WTC11 (cell line): ENCODE measurements around the gene KAZALD1.

ENCODE experiments used
- TF ChIP-seq, protein P1 (sequence below): sonication (generic); formaldehyde crosslinking; IDR thresholded peaks from 2 replicates; pipeline ENCODE4 v1.8.0; 2023; ENCODE audit warnings: missing genetic modification reagents, mild to moderate bottlenecking, borderline replicate concordance
- TF ChIP-seq, protein P2 (sequence below): sonication (generic); formaldehyde crosslinking; IDR thresholded peaks from 2 replicates; pipeline ENCODE4 v1.8.1; 2023; ENCODE audit warnings: mild to moderate bottlenecking, moderate library complexity, missing genetic modification reagents
- TF ChIP-seq, protein P3 (sequence below): fragments of 200-600 bp; IDR thresholded peaks from 2 replicates; pipeline ENCODE4 v1.8.0; 2022; ENCODE audit warnings: antibody characterized with exemption

DNA sequence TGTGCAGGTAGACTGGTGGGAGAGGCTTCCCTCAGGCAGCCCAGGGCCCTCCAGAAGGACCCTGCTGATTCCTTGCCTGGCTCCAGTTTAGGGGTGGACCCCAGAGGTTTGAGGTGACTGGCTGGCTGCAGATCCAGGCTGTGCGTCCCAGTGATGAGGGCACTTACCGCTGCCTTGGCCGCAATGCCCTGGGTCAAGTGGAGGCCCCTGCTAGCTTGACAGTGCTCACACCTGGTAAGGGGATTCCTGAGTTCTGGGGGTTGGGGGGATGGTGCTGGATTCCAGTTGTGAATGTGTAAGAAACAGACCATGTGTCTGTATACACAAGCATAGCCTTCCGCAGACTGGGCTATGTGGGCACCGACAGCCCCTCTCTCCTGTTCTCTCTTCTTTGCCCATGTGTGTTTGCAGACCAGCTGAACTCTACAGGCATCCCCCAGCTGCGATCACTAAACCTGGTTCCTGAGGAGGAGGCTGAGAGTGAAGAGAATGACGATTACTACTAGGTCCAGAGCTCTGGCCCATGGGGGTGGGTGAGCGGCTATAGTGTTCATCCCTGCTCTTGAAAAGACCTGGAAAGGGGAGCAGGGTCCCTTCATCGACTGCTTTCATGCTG is 2.7 kb downstream of the KAZALD1 start:
- TF ChIP-seq, protein P1, sequence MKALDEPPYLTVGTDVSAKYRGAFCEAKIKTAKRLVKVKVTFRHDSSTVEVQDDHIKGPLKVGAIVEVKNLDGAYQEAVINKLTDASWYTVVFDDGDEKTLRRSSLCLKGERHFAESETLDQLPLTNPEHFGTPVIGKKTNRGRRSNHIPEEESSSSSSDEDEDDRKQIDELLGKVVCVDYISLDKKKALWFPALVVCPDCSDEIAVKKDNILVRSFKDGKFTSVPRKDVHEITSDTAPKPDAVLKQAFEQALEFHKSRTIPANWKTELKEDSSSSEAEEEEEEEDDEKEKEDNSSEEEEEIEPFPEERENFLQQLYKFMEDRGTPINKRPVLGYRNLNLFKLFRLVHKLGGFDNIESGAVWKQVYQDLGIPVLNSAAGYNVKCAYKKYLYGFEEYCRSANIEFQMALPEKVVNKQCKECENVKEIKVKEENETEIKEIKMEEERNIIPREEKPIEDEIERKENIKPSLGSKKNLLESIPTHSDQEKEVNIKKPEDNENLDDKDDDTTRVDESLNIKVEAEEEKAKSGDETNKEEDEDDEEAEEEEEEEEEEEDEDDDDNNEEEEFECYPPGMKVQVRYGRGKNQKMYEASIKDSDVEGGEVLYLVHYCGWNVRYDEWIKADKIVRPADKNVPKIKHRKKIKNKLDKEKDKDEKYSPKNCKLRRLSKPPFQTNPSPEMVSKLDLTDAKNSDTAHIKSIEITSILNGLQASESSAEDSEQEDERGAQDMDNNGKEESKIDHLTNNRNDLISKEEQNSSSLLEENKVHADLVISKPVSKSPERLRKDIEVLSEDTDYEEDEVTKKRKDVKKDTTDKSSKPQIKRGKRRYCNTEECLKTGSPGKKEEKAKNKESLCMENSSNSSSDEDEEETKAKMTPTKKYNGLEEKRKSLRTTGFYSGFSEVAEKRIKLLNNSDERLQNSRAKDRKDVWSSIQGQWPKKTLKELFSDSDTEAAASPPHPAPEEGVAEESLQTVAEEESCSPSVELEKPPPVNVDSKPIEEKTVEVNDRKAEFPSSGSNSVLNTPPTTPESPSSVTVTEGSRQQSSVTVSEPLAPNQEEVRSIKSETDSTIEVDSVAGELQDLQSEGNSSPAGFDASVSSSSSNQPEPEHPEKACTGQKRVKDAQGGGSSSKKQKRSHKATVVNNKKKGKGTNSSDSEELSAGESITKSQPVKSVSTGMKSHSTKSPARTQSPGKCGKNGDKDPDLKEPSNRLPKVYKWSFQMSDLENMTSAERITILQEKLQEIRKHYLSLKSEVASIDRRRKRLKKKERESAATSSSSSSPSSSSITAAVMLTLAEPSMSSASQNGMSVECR (CRISPR knock-in tag): no peak
- TF ChIP-seq, protein P2, sequence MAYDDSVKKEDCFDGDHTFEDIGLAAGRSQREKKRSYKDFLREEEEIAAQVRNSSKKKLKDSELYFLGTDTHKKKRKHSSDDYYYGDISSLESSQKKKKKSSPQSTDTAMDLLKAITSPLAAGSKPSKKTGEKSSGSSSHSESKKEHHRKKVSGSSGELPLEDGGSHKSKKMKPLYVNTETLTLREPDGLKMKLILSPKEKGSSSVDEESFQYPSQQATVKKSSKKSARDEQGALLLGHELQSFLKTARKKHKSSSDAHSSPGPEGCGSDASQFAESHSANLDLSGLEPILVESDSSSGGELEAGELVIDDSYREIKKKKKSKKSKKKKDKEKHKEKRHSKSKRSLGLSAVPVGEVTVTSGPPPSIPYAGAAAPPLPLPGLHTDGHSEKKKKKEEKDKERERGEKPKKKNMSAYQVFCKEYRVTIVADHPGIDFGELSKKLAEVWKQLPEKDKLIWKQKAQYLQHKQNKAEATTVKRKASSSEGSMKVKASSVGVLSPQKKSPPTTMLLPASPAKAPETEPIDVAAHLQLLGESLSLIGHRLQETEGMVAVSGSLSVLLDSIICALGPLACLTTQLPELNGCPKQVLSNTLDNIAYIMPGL (CRISPR knock-in tag): no peak
- TF ChIP-seq, protein P3, sequence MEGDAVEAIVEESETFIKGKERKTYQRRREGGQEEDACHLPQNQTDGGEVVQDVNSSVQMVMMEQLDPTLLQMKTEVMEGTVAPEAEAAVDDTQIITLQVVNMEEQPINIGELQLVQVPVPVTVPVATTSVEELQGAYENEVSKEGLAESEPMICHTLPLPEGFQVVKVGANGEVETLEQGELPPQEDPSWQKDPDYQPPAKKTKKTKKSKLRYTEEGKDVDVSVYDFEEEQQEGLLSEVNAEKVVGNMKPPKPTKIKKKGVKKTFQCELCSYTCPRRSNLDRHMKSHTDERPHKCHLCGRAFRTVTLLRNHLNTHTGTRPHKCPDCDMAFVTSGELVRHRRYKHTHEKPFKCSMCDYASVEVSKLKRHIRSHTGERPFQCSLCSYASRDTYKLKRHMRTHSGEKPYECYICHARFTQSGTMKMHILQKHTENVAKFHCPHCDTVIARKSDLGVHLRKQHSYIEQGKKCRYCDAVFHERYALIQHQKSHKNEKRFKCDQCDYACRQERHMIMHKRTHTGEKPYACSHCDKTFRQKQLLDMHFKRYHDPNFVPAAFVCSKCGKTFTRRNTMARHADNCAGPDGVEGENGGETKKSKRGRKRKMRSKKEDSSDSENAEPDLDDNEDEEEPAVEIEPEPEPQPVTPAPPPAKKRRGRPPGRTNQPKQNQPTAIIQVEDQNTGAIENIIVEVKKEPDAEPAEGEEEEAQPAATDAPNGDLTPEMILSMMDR: no peak
